ENCODE measurements around the gene RBMY1J.
"Not testable (repeated sequence)": the region's sequence is repeated elsewhere in the genome, so short reads cannot be mapped to it uniquely, and the experiment has no call there.

Gene RBMY1J

GRCh38 chrY:22403110-22403509 lies at the start of gene RBMY1J:
Gene RBMY1J, plus strand, starts transcription at chrY:22403410. Its CDS starts 2,038 bp downstream, at chrY:22405448.
- DNase-seq (ENCODE audit: insufficient read length, low spot score); FAIRE-seq: not testable (repeated sequence)

- no peak for FAIRE-seq
- no peak for DNase-seq (ENCODE audit: insufficient read length, low spot score)
- no peak for TF ChIP-seq CTCF (IDR thresholded peaks at IDR 0.05; ENCODE audit: insufficient read depth, missing control alignments)
Measured at GRCh38 chrY:22367416-22367815, 35.8 kb upstream of the RBMY1J start.

DNA sequence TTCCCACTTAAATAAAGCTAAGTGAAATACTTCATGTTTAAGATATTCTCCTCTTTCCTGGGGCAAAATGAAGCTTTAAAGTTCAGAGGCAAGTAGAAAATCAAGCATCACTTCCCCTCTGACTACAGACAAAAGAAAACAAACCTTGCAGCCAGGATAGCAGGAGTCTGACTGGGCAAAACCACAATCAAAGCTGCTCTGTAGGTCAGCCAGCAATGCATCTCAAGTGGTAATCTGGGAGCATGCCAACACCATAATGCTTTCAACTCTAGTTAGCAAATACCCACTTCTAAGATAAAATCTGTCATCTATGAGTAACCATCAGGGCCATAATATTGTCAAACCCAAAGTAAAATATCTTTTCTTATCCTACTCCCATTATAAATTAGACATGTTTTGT lies 32.6 kb upstream of the RBMY1J start:
- DNase-seq (ENCODE audit: insufficient read length, low spot score) (no peak), FAIRE-seq (no peak)
- no peak for TF ChIP-seq CTCF (IDR thresholded peaks at IDR 0.05; ENCODE audit: insufficient read depth, missing control alignments)

DNA sequence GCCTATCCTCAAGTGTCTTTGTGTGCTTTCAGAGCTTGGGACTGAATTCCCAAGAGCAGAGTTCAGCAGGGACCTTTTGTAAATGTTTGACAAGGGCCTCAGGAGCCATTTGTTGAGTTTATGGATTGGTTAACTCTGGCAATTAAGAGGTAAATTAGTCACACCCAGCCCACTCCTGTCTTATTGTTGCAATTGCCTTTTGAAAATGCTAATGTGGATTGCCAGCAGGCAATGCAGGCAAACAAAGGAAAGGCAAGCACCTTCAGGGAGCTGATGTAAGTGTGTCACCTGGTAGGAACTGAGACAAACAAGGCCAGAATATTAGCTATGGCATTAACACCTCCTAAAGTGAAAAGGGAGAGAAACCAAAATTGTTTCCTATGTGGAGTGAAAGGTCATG lies 29.7 kb upstream of the RBMY1J start:
- no peak for TF ChIP-seq CTCF (IDR thresholded peaks at IDR 0.05; ENCODE audit: insufficient read depth, missing control alignments)
- DNase-seq (ENCODE audit: insufficient read length, low spot score) (no peak), FAIRE-seq (no peak)

DNA sequence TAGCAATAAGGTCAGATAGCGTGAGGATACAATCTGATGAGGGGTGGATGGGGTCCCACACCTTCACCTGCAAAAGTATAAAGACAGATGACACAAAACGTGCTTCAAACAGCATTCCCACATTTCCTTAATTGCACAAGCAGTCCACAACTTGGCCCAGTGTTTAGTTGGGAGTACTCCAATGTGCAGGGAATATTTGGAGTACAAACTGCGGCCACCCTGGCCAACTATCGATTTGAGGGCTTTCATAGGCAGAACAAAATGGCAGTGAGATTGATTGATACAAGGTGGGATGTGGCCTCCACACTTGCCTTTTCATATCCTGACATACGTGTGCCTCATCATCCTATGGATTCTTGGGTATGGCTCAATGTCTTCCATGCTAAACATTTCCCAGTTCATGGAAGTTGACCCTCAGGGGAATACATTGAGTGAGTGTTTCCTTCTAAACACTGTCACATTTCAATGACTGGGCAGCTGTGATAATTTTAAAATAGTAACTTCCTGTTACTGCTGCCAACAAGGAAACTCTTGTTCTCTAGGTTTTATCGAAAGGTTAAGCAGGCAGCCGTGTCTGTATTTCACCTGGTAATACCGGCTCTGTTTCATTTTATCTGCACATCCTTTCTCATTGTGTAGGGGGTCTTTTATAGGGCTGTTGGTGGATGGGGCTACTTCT lies 41.6 kb downstream of the RBMY1J start:
- not testable (repeated sequence) for FAIRE-seq; DNase-seq (ENCODE audit: insufficient read length, low spot score)

GRCh38 chrY:22455522-22455921 lies 52.3 kb downstream of the RBMY1J start:
- FAIRE-seq; DNase-seq (ENCODE audit: insufficient read length, low spot score): not testable (repeated sequence)

- not testable (repeated sequence) for FAIRE-seq; DNase-seq (ENCODE audit: insufficient read length, low spot score)
Measured at GRCh38 chrY:22461962-22462361, 58.8 kb downstream of the RBMY1J start.

Data from D721Med (cell line).